ENCODE measurements around the gene SLC29A3.

- no peak for TF ChIP-seq CTCF (IDR thresholded peaks at IDR 0.05)
- no peak for TF ChIP-seq POLR2A (IDR thresholded peaks at IDR 0.05)
Observed at GRCh38 chr10:71280216-71280615, 38.8 kb upstream of the SLC29A3 start.

All from uterus (tissue), 2 donors.